Activated CD4-positive, alpha-beta memory T cell treated with anti-CD3 and anti-CD28 coated beads, Interleukin-2, amount 10 ng/mL, durations not matched to agents 7 days and 5 days (primary cell): ENCODE results near the gene UTP11. TPM values are rescaled to one million over a fixed set of nuclear protein-coding genes. Genes with fewer than 3 reads are reported as not detected.
A peak's percentile ranks its signal among the peaks of the same experiment; 100 is the strongest.

Experiments
- CTCF ChIA-PET: fragments of 350-600 bp; sonication (Branson Sonifier 250); formaldehyde crosslinking; loops from one replicate; lab custom pipeline; 2021; ENCODE audit warnings: antibody characterized with exemption, inconsistent platforms; lab: Charles Lee
- POLR2A ChIA-PET: fragments of 350-600 bp; sonication (Branson Sonifier 250); formaldehyde crosslinking; loops from one replicate; lab custom pipeline; 2021; ENCODE audit warnings: antibody characterized with exemption; lab: Charles Lee
- DNase-seq: peaks from one replicate; pipeline ENCODE4 v3.0.0-alpha.2; 2020
- H3K27ac Mint-ChIP-seq: one replicate; pipeline ENCODE4 v1.8.0; 2021; ENCODE audit warnings: mild to moderate bottlenecking, mixed read lengths
- H3K27me3 Mint-ChIP-seq: one replicate; pipeline ENCODE4 v1.8.0; 2021; ENCODE audit warnings: mixed read lengths
- H3K36me3 Mint-ChIP-seq: one replicate; pipeline ENCODE4 v1.8.0; 2021; ENCODE audit warnings: low read depth, mixed read lengths
- H3K4me1 Mint-ChIP-seq: one replicate; pipeline ENCODE4 v1.8.0; 2021; ENCODE audit warnings: mixed read lengths
- H3K4me3 Mint-ChIP-seq: one replicate; pipeline ENCODE4 v1.8.0; 2021; ENCODE audit warnings: mild to moderate bottlenecking, mixed read lengths
- H3K9me3 Mint-ChIP-seq: one replicate; pipeline ENCODE4 v1.8.0; 2021; ENCODE audit warnings: mixed read lengths
- total RNA-seq, 2 experiments: library from RNA; stranded (reverse); gene quantifications; one replicate each; pipeline ENCODE4 v1.2.3, GENCODE V29; 2021

Gene UTP11
- total RNA-seq, 2 experiments from 2014 or later, result 29.1 to 33.2 TPM

GRCh38 chr1:37997256-37998088 is 15.1 kb upstream of the UTP11 start:
- ChIA-PET CTCF (interaction anchor here (0.6 kb wide), 1 partner anchor 21 kb away, joined by 3 read pairs; no protein-coding TSS in a partner anchor), POLR2A (interaction anchor here (1.4 kb wide), 1 partner anchor 8 kb away, joined by 3 read pairs; no protein-coding TSS in a partner anchor)
- Mint-ChIP-seq H3K9me3 (no peaks in the 10 kb centered on the region), H3K36me3 (peaks cover 7% of the 10 kb centered on the region), H3K4me3 (no peak overlapping the region), H3K27ac (no peak overlapping the region), H3K27me3 (no peaks in the 10 kb centered on the region), H3K4me1 (peaks cover 41% of the 10 kb centered on the region)
- no peak for DNase-seq

GRCh38 chr1:37998089-37998808 is 14.3 kb upstream of the UTP11 start:
- Mint-ChIP-seq H3K36me3 (peaks cover 7% of the 10 kb centered on the region), H3K27ac (no peak overlapping the region), H3K4me3 (no peak overlapping the region), H3K4me1 (peaks cover 43% of the 10 kb centered on the region), H3K27me3 (no peaks in the 10 kb centered on the region), H3K9me3 (no peaks in the 10 kb centered on the region)
- ChIA-PET CTCF (interaction anchor here (0.6 kb wide), 1 partner anchor 21 kb away, joined by 3 read pairs; no protein-coding TSS in a partner anchor), POLR2A (interaction anchor here (1.4 kb wide), 1 partner anchor 9 kb away, joined by 3 read pairs; no protein-coding TSS in a partner anchor)
- DNase-seq, result no peak

GRCh38 chr1:37998913-37999429 is 13.6 kb upstream of the UTP11 start:
- no peak overlapping the region for H3K4me3 Mint-ChIP-seq
- peaks cover 2% of the 10 kb centered on the region for H3K27me3 Mint-ChIP-seq
- H3K4me1 Mint-ChIP-seq, result peaks cover 49% of the 10 kb centered on the region
- DNase-seq, result no peak
- POLR2A ChIA-PET, result interaction anchor here (1.4 to 2.7 kb wide), 2 partner anchors 10 kb away, joined by 3 to 12 read pairs; no protein-coding TSS in a partner anchor
- CTCF ChIA-PET, result no interaction called here
- no peaks in the 10 kb centered on the region for H3K9me3 Mint-ChIP-seq
- H3K36me3 Mint-ChIP-seq, result peaks cover 7% of the 10 kb centered on the region
- peak overlapping the region; percentile 55 for H3K27ac Mint-ChIP-seq

- Mint-ChIP-seq H3K9me3 (no peaks in the 10 kb centered on the region), H3K36me3 (peaks cover 5% of the 10 kb centered on the region), H3K27ac (peak overlapping the region; percentile 55), H3K4me1 (peaks cover 53% of the 10 kb centered on the region), H3K27me3 (peaks cover 5% of the 10 kb centered on the region), H3K4me3 (no peak overlapping the region)
- ChIA-PET POLR2A (interaction anchor here (1.0 to 2.7 kb wide), 3 partner anchors 8 to 14 kb away, joined by 3 to 12 read pairs (median 4); no protein-coding TSS in a partner anchor), CTCF (interaction anchor here (1.1 kb wide), 1 partner anchor 12 kb away, joined by 3 read pairs; no protein-coding TSS in a partner anchor)
- no peak for DNase-seq
Observed at GRCh38 chr1:37999430-38000232, 12.9 kb upstream of the UTP11 start.

GRCh38 chr1:38000233-38000528 is 12.4 kb upstream of the UTP11 start:
- no peak for DNase-seq
- POLR2A ChIA-PET, result interaction anchor here (1.0 to 2.7 kb wide), 3 partner anchors 9 to 13 kb away, joined by 3 to 12 read pairs (median 4); no protein-coding TSS in a partner anchor
- Mint-ChIP-seq H3K9me3 (no peaks in the 10 kb centered on the region), H3K4me1 (peaks cover 48% of the 10 kb centered on the region), H3K4me3 (no peak overlapping the region), H3K36me3 (peaks cover 1% of the 10 kb centered on the region), H3K27ac (peak overlapping the region; percentile 44), H3K27me3 (peaks cover 5% of the 10 kb centered on the region)
- CTCF ChIA-PET, result interaction anchor here (0.9 to 1.1 kb wide), 2 partner anchors 12 to 13 kb away, joined by 3 read pairs; partner anchors contain the start of gene UTP11

GRCh38 chr1:38000529-38001455 is 11.7 kb upstream of the UTP11 start:
- Mint-ChIP-seq H3K4me3 (no peak overlapping the region), H3K9me3 (no peaks in the 10 kb centered on the region), H3K27me3 (peaks cover 5% of the 10 kb centered on the region), H3K27ac (peak overlapping the region; percentile 44), H3K4me1 (peaks cover 47% of the 10 kb centered on the region), H3K36me3 (no peaks in the 10 kb centered on the region)
- CTCF ChIA-PET, result interaction anchor here (0.9 to 4.0 kb wide), 4 partner anchors 9 to 12 kb away, joined by 3 to 15 read pairs (median 3); partner anchors contain the start of genes SF3A3 and UTP11
- POLR2A ChIA-PET, result interaction anchor here (0.9 to 2.7 kb wide), 4 partner anchors 8 to 12 kb away, joined by 3 to 12 read pairs (median 4); partner anchors contain the start of gene SF3A3
- DNase-seq, result no peak

- ChIA-PET POLR2A (interaction anchor here (0.8 to 3.4 kb wide), 6 partner anchors 9 to 72 kb away, joined by 3 to 17 read pairs (median 4); partner anchors contain the start of genes SF3A3 and UTP11), CTCF (interaction anchor here (1.8 to 4.0 kb wide), 3 partner anchors 9 to 16 kb away, joined by 8 to 15 read pairs (median 8); partner anchors contain the start of genes SF3A3 and UTP11)
- Mint-ChIP-seq H3K4me3 (peak overlapping the region; percentile 76), H3K9me3 (no peaks in the 10 kb centered on the region), H3K36me3 (no peaks in the 10 kb centered on the region), H3K27me3 (peaks cover 5% of the 10 kb centered on the region), H3K4me1 (peaks cover 45% of the 10 kb centered on the region), H3K27ac (no peak overlapping the region)
- no peak for DNase-seq
Observed at GRCh38 chr1:38003261-38004250, 9.0 kb upstream of the UTP11 start.

GRCh38 chr1:38004284-38005108 is 8.0 kb upstream of the UTP11 start:
- POLR2A ChIA-PET, result interaction anchor here (0.9 to 3.4 kb wide), 4 partner anchors 8 to 73 kb away, joined by 3 to 17 read pairs (median 4); partner anchors contain the start of genes SF3A3 and UTP11
- H3K36me3 Mint-ChIP-seq, result no peaks in the 10 kb centered on the region
- no peak for DNase-seq
- CTCF ChIA-PET, result interaction anchor here (1.8 to 4.0 kb wide), 3 partner anchors 8 to 15 kb away, joined by 8 to 15 read pairs (median 8); partner anchors contain the start of genes SF3A3 and UTP11
- peak overlapping the region; percentile 76 for H3K4me3 Mint-ChIP-seq
- peaks cover 5% of the 10 kb centered on the region for H3K27me3 Mint-ChIP-seq
- H3K9me3 Mint-ChIP-seq, result no peaks in the 10 kb centered on the region
- peak overlapping the region; percentile 38 for H3K27ac Mint-ChIP-seq
- H3K4me1 Mint-ChIP-seq, result peaks cover 45% of the 10 kb centered on the region

- Mint-ChIP-seq H3K4me1 (peaks cover 46% of the 10 kb centered on the region), H3K4me3 (peak within 1 kb of the TSS; percentile 76), H3K27me3 (peaks cover 5% of the 10 kb centered on the region), H3K9me3 (no peaks in the 10 kb centered on the region), H3K27ac (peak within 1 kb of the TSS; percentile 38), H3K36me3 (no peaks in the 10 kb centered on the region)
- POLR2A ChIA-PET, result no interaction called here
- CTCF ChIA-PET, result no interaction called here
- DNase-seq, result peak; percentile 44
Observed at GRCh38 chr1:38005195-38006007, 7.1 kb upstream of the UTP11 start, which contains the start of gene FHL3. Gene FHL3 (minus strand): TSS chr1:38005514. CDS start chr1:37999412, 6,102 bp downstream.
